Mesothelial cell of epicardium (in vitro differentiated cells): ENCODE data around the gene HAUS3. TPM values are rescaled to one million over a fixed set of nuclear protein-coding genes. Genes with fewer than 3 reads are reported as not detected.

Source experiments
- DNase-seq, 2 experiments: peaks; one replicate each; pipeline ENCODE4 v3.0.0; 2021; ENCODE audit warnings: low spot score in 2 of 2; ENCODE audit not compliant: unreplicated experiment in 2 of 2
- H3K27ac Mint-ChIP-seq: 2 replicates; pipeline ENCODE4 v1.8.0; 2021; ENCODE audit warnings: mixed read lengths
- H3K27me3 Mint-ChIP-seq: 2 replicates; pipeline ENCODE4 v1.8.0; 2021; ENCODE audit warnings: low read depth, mixed read lengths
- H3K36me3 Mint-ChIP-seq: 2 replicates; pipeline ENCODE4 v1.8.0; 2021; ENCODE audit warnings: mixed read lengths
- H3K4me1 Mint-ChIP-seq: 2 replicates; pipeline ENCODE4 v1.8.0; 2021; ENCODE audit warnings: mixed read lengths
- H3K4me3 Mint-ChIP-seq: 2 replicates; pipeline ENCODE4 v1.8.0; 2021; ENCODE audit warnings: mild to moderate bottlenecking, moderate library complexity, mixed read lengths
- H3K9me3 Mint-ChIP-seq: 2 replicates; pipeline ENCODE4 v1.8.0; 2021; ENCODE audit warnings: mixed read lengths
- total RNA-seq: library from RNA; stranded (reverse); gene quantifications from 3 replicates; pipeline ENCODE4 v1.2.1, GENCODE V29; 2021
- TF ChIP-seq, protein P1 (sequence below): fragments of 200-600 bp; sonication (generic); IDR thresholded peaks from one replicate; pipeline ENCODE4 v1.5.0; 2021; ENCODE audit warnings: antibody characterized with exemption; ENCODE audit not compliant: unreplicated experiment

HAUS3 gene
- total RNA-seq, 1 donor from 2014 or later: 16.9 TPM

GRCh38 chr4:2243681-2244380, 1.9 kb upstream of the HAUS3 start:
- Mint-ChIP-seq H3K9me3 (no peaks in the 10 kb centered on the region), H3K4me3 (no peak overlapping the region), H3K27ac (peak overlapping the region; percentile 17), H3K27me3 (no peaks in the 10 kb centered on the region), H3K4me1 (peaks cover 32% of the 10 kb centered on the region), H3K36me3 (no peaks in the 10 kb centered on the region)
- no peak for DNase-seq
- TF ChIP-seq, protein P1, sequence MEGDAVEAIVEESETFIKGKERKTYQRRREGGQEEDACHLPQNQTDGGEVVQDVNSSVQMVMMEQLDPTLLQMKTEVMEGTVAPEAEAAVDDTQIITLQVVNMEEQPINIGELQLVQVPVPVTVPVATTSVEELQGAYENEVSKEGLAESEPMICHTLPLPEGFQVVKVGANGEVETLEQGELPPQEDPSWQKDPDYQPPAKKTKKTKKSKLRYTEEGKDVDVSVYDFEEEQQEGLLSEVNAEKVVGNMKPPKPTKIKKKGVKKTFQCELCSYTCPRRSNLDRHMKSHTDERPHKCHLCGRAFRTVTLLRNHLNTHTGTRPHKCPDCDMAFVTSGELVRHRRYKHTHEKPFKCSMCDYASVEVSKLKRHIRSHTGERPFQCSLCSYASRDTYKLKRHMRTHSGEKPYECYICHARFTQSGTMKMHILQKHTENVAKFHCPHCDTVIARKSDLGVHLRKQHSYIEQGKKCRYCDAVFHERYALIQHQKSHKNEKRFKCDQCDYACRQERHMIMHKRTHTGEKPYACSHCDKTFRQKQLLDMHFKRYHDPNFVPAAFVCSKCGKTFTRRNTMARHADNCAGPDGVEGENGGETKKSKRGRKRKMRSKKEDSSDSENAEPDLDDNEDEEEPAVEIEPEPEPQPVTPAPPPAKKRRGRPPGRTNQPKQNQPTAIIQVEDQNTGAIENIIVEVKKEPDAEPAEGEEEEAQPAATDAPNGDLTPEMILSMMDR: no peak

DNA sequence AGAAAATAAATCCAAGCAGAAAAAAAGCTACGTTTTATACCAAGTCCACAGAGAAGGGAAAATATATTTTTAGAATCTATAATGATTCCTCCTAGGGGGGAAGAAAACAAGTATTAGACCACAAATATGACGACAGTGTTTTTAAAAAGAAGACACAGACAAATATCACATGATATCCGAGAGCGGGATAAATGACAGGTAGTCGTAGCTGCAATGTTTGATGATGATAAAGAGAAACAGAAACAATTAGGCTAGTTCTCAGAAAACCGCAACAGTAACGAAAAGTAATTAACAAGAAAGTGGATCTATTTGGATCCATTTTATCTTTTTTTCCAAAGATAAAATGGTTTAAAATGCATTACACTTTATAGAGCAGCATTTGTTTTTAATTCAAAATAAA, 918 bp downstream of the HAUS3 start:
- DNase-seq: no peak
- TF ChIP-seq, protein P1: no peak
- Mint-ChIP-seq H3K36me3 (peaks cover 2% of the 10 kb centered on the region), H3K27me3 (no peaks in the 10 kb centered on the region), H3K4me3 (peak overlapping the region; percentile 89), H3K4me1 (peaks cover 36% of the 10 kb centered on the region), H3K9me3 (no peaks in the 10 kb centered on the region), H3K27ac (peak overlapping the region; percentile 85)

GRCh38 chr4:2236944-2237666, 4.8 kb downstream of the HAUS3 start:
- Mint-ChIP-seq H3K4me1 (peaks cover 27% of the 10 kb centered on the region), H3K9me3 (no peaks in the 10 kb centered on the region), H3K27ac (no peak overlapping the region), H3K36me3 (peaks cover 9% of the 10 kb centered on the region), H3K4me3 (no peak overlapping the region), H3K27me3 (no peaks in the 10 kb centered on the region)
- no peak for DNase-seq
- TF ChIP-seq, protein P1: no peak

GRCh38 chr4:2231082-2231481, 10.8 kb downstream of the HAUS3 start:
- peaks cover 8% of the 10 kb centered on the region for H3K36me3 Mint-ChIP-seq
- H3K4me3 Mint-ChIP-seq: no peak overlapping the region
- no peaks in the 10 kb centered on the region for H3K27me3 Mint-ChIP-seq

DNA sequence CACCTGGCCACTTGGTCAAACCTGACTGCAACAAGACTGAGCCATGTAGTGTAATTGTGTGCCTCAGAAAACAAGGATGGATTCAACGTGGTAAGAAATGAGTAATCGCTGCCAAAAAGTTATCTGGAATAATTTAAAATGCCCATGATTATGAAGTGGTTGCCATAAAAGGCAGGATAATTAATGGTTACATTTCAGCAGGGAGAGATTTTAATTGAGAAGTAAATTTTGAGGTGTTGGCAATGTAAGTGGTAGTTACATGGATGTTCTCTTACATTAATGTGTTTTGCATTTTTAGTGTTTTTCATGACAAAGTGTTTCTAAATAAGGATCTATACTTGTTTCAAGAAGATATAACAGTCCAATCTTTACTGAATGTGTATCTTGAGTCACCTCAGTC, 15.7 kb downstream of the HAUS3 start:
- Mint-ChIP-seq H3K4me1 (no peaks in the 10 kb centered on the region), H3K4me3 (no peak overlapping the region), H3K36me3 (no peaks in the 10 kb centered on the region), H3K27ac (no peak overlapping the region), H3K27me3 (no peaks in the 10 kb centered on the region), H3K9me3 (no peaks in the 10 kb centered on the region)
- no peak for DNase-seq
- TF ChIP-seq, protein P1: no peak

More at GRCh38 chr4:2231082-2231481, 10.8 kb downstream of the HAUS3 start:
- DNase-seq: no peak
- Mint-ChIP-seq H3K4me1 (no peaks in the 10 kb centered on the region), H3K9me3 (no peaks in the 10 kb centered on the region), H3K27ac (no peak overlapping the region)
- TF ChIP-seq, protein P1: no peak
